Measurements from ENCODE around the gene SLCO2B1.

DNA sequence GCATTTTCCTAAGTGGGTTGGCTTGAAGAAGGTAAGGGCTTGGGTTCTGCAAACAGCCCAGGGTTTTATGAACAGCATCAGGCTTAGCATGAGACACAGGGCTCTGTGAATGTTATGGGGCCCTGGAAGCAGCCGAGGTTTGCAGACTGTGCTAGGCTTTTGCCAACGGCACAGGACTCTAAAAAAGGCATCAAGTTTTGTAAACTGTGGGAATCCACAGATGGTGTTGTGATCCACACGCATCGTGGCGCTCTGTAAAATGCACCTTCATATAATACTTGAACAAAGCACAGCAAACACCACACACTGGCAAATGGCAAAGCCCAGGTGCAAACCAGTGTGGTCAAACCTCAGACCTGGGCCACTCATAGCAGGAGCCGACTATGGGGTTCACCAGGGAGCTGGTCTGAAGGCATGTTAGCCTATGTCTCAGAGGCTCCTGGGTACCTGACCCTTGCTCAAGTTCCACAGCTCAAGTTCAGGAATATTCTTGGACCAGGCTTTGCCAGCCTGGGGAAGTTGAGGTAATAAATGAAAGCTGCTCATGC, 2.4 kb upstream of the SLCO2B1 start:
- TF ChIP-seq GATA2 (IDR thresholded peaks at IDR 0.05; ENCODE audit: low read depth, low read length): no peak
- no peak for TF ChIP-seq GATA3 (IDR thresholded peaks at IDR 0.05; ENCODE audit: low read depth, low read length)
